HEK293T (cell line): ENCODE data around the gene LRRN3.

ENCODE experiments used
- ARNT ChIP-seq: fragments of 450-650 bp; IDR thresholded peaks from 2 replicates; pipeline ENCODE4 v1.6.1; 2017; ENCODE audit warnings: mild to moderate bottlenecking
- FOXA1 ChIP-seq: fragments of 450-650 bp; IDR thresholded peaks from 2 replicates; pipeline ENCODE4 v1.6.1; 2016; ENCODE audit warnings: mild to moderate bottlenecking
- FOXK2 ChIP-seq: fragments of 450-650 bp; IDR thresholded peaks from 2 replicates; pipeline ENCODE4 v1.6.1; 2016; ENCODE audit warnings: mild to moderate bottlenecking

DNA sequence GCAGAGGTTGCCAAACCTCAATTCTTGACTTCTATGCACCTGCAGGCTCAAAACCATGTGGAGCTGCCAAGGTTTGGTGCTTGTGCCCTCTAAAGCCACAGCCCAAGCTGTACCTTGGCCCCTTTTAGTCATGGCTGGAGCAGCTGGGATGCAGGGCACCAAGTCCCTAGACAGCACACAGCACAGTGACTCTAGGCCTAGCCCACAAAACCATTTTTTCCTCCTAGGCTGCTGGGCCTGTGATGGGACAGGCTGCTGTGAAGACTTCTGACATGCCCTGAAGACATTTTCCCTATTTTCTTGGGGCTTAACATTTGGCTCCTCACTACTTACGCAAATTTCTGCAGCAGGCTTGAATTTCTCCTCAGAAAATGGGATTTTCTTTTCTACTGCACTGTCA is 27.8 kb upstream of the LRRN3 start:
- no peak for TF ChIP-seq ARNT
- no peak for TF ChIP-seq FOXA1
- TF ChIP-seq FOXK2: no peak
